ENCODE measurements around the gene PHC3. TPM values are rescaled to one million over a fixed set of nuclear protein-coding genes. Genes with fewer than 3 reads are reported as not detected.
"Not testable (repeated sequence)": the region's sequence is repeated elsewhere in the genome, so short reads cannot be mapped to it uniquely, and the experiment has no call there.

The PHC3 gene
- total RNA-seq, 3 donors from 2014 or later: 65.1 to 117 (median 87.2) TPM

DNA sequence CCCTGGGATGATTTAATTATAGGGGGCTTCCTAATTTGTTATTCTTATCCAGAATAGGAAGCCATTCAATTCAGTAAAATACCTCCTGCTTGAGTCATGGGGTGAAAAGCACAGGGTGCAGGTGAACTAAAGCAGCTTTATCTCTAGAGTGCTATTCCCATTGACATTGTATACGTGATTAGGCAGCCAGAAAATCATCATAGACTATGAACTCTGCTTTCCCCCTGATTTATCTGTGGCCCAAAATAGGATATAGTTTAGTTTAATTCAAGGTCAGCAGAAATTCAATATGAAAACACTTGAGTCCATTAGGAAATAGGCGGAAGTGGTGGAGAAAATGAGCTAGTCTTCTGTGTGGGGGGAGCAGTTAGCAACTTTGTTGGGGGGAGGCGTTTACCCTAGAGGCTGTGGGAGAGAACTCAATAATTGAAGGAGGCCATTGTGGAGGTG is 22.5 kb upstream of the PHC3 start:
- Histone ChIP-seq H3K4me3 (no peak overlapping the region), H3K27ac (no peak overlapping the region), H3K9me3 (no peaks in the 10 kb centered on the region), H3K36me3 (no peaks in the 10 kb centered on the region), H3K4me1 (no peaks in the 10 kb centered on the region), H3K27me3 (no peaks in the 10 kb centered on the region)
- TF ChIP-seq, protein P1, sequence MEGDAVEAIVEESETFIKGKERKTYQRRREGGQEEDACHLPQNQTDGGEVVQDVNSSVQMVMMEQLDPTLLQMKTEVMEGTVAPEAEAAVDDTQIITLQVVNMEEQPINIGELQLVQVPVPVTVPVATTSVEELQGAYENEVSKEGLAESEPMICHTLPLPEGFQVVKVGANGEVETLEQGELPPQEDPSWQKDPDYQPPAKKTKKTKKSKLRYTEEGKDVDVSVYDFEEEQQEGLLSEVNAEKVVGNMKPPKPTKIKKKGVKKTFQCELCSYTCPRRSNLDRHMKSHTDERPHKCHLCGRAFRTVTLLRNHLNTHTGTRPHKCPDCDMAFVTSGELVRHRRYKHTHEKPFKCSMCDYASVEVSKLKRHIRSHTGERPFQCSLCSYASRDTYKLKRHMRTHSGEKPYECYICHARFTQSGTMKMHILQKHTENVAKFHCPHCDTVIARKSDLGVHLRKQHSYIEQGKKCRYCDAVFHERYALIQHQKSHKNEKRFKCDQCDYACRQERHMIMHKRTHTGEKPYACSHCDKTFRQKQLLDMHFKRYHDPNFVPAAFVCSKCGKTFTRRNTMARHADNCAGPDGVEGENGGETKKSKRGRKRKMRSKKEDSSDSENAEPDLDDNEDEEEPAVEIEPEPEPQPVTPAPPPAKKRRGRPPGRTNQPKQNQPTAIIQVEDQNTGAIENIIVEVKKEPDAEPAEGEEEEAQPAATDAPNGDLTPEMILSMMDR (IDR thresholded peaks at IDR 0.05): no peak
- TF ChIP-seq POLR2AphosphoS5 (IDR thresholded peaks at IDR 0.05) (no peak), POLR2A (IDR thresholded peaks at IDR 0.05) (no peak)
- DNase-seq (ENCODE audit: low spot score in 2 of 2): no peak
- intact Hi-C loops (cut with DNase I; ENCODE audit: low total_unique reads): no loop called here

DNA sequence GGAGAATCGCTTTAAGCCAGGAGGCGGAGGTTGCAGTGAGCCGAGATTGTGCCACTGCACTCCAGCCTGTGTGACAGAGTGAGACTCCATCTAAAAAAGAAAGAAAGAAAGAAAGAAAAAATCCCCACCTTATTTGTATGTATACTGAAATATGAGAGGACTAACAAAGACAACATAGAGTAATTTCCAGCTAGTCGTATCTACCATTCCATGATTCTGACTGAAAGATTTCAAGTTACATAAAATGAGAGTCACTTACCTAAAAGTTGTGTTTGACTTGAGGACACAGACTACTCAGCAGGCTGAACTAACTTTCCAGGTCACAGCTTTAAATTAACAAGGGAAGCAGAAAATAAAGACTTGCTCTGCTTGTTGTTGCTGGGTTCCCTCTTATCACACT is 21.9 kb upstream of the PHC3 start:
- Histone ChIP-seq H3K27ac (no peak overlapping the region), H3K4me1 (no peaks in the 10 kb centered on the region), H3K27me3 (no peaks in the 10 kb centered on the region), H3K36me3 (no peaks in the 10 kb centered on the region), H3K4me3 (no peak overlapping the region), H3K9me3 (no peaks in the 10 kb centered on the region)
- no peak for DNase-seq (ENCODE audit: low spot score in 2 of 2)
- TF ChIP-seq, protein P1 (IDR thresholded peaks at IDR 0.05): no peak
- TF ChIP-seq POLR2AphosphoS5 (IDR thresholded peaks at IDR 0.05): no peak
- TF ChIP-seq POLR2A (IDR thresholded peaks at IDR 0.05): no peak
- intact Hi-C loops (cut with DNase I; ENCODE audit: low total_unique reads): no loop called here

DNA sequence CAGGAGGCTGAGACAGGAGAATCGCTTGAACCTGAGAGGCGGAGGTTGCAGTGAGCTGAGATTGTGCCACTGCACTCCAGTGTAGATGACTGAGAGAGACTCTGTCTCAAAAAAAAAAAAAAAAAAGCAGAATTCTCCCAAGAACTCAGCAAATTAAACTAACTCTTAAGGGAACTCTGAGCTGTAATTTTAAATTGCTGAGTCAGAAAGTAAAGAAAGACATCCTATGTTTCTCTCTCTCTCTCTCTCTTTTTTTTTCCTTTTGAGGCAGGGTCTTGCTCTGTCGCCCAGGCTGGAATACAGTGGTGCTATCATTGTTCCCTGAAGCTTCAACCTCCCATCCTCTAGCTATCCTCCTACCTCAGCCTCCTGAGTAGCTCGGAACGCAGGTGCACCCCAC is 20.0 kb upstream of the PHC3 start:
- H3K4me3 ChIP-seq: no peak overlapping the region
- H3K9me3 ChIP-seq: no peaks in the 10 kb centered on the region
- no peak for DNase-seq (ENCODE audit: low spot score in 2 of 2)
- H3K4me1 ChIP-seq: no peaks in the 10 kb centered on the region
- intact Hi-C loops (cut with DNase I; ENCODE audit: low total_unique reads): no loop called here
- no peaks in the 10 kb centered on the region for H3K27me3 ChIP-seq
- TF ChIP-seq, protein P1 (IDR thresholded peaks at IDR 0.05): no peak
- no peak for TF ChIP-seq POLR2AphosphoS5 (IDR thresholded peaks at IDR 0.05)
- no peak for TF ChIP-seq POLR2A (IDR thresholded peaks at IDR 0.05)
- no peak overlapping the region for H3K27ac ChIP-seq
- H3K36me3 ChIP-seq: no peaks in the 10 kb centered on the region

DNA sequence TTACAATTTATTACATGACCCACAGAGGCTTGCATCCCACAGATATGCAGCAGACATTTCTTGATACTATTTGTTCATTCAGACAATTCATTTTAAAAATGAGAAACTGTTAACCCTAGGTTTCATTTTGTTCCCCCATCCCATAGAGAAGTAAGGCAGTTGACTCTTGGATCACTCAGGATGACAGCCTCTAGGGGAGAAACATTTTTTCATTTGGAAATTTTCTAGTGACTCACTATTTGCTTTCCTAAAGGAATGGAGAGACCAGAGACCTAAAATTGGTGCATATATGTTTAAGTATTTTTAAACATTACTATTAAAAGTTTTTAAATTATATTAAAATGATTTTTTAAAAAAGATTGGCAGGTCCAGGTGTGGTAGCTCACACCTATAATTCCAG is 19.5 kb upstream of the PHC3 start:
- no peaks in the 10 kb centered on the region for H3K27me3 ChIP-seq
- H3K9me3 ChIP-seq: no peaks in the 10 kb centered on the region
- intact Hi-C loops (cut with DNase I; ENCODE audit: low total_unique reads): no loop called here
- no peaks in the 10 kb centered on the region for H3K4me1 ChIP-seq
- H3K4me3 ChIP-seq: no peak overlapping the region
- TF ChIP-seq POLR2A (IDR thresholded peaks at IDR 0.05) (no peak), POLR2AphosphoS5 (IDR thresholded peaks at IDR 0.05) (no peak)
- TF ChIP-seq, protein P1 (IDR thresholded peaks at IDR 0.05): no peak
- no peak for DNase-seq (ENCODE audit: low spot score in 2 of 2)
- no peak overlapping the region for H3K27ac ChIP-seq
- H3K36me3 ChIP-seq: no peaks in the 10 kb centered on the region

DNA sequence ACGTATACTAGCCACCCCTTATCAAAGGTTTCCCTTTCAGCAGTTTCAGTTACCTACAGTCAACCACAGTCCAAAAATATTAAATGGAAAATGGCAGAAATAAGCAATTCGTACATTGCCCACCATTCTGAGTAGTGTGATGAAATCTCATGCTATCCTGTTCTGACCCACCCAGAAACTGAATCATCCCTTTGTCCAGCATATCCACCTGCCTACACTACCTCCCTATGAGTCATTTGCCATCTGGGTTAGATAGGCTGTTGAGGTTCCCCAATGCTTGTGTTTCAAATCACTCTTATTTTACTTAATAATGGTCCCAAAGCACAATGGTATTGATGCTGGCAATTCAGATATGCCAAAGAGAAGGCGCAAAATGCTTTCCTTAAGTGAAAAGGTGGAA is 15.3 kb upstream of the PHC3 start:
- TF ChIP-seq, protein P1 (IDR thresholded peaks at IDR 0.05): no peak
- TF ChIP-seq POLR2A (IDR thresholded peaks at IDR 0.05) (no peak), POLR2AphosphoS5 (IDR thresholded peaks at IDR 0.05) (no peak)
- H3K9me3 ChIP-seq: no peaks in the 10 kb centered on the region
- no peak for DNase-seq (ENCODE audit: low spot score in 2 of 2)
- no peaks in the 10 kb centered on the region for H3K36me3 ChIP-seq
- no peak overlapping the region for H3K27ac ChIP-seq
- no peak overlapping the region for H3K4me3 ChIP-seq
- H3K4me1 ChIP-seq: no peaks in the 10 kb centered on the region
- intact Hi-C loops (cut with DNase I; ENCODE audit: low total_unique reads): no loop called here
- H3K27me3 ChIP-seq: no peaks in the 10 kb centered on the region

DNA sequence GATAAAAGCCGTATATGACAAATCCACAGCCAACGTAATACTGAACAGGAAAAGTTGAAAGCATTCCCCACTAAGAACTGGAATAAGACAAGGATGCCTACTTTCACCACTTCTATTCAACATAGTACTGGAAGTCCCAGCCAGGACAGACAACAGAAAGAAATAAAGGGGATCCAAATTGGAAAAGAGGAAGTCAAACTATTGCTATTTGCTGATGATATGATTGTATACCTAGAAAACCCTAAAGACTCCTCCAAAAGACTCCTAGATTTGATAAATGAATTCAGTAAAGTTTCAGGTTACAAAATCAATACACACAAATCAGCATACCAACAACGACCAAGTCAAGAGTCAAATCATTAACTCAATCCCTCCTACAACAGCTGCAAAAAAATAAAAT is 14.2 kb upstream of the PHC3 start:
- intact Hi-C loops (cut with DNase I; ENCODE audit: low total_unique reads); H3K4me3 ChIP-seq; H3K9me3 ChIP-seq; H3K36me3 ChIP-seq; DNase-seq (ENCODE audit: low spot score in 2 of 2); H3K4me1 ChIP-seq; H3K27ac ChIP-seq; H3K27me3 ChIP-seq: not testable (repeated sequence)
